Esophagus squamous epithelium (tissue), 5 donors: ENCODE measurements around the gene LITAF. TPM values are rescaled to one million over a fixed set of nuclear protein-coding genes. Genes with fewer than 3 reads are reported as not detected.

Experiments
- DNase-seq: peaks from one replicate; lab custom pipeline; 2025; lab: John Stamatoyannopoulos, UW
- H3K27ac ChIP-seq, 4 donors: fragments of 200-600 bp; sonication (generic); one replicate each; pipeline ENCODE4 v1.5.1; 2016 to 2019; ENCODE audit warnings: mild to moderate bottlenecking in 1 of 4
- H3K27me3 ChIP-seq, 4 donors: fragments of 200-600 bp; sonication (generic); 1 replicate in 3 of 4; 2 replicates in 1 of 4; pipeline versions ENCODE4 v1.5.1 to v1.6.0; 2017 to 2021; ENCODE audit warnings: antibody characterized with exemption in 1 of 4
- H3K36me3 ChIP-seq, 3 donors: fragments of 200-600 bp; sonication (generic); one replicate each; pipeline ENCODE4 v1.5.1; 2016 to 2019
- H3K4me1 ChIP-seq, 3 donors: fragments of 200-600 bp; sonication (generic); one replicate each; pipeline ENCODE4 v1.5.1; 2017 to 2019
- H3K4me3 ChIP-seq, 4 donors: fragments of 200-600 bp; sonication (generic); 1 replicate in 3 of 4; 2 replicates in 1 of 4; pipeline ENCODE4 v1.5.1; 2016 to 2019; ENCODE audit warnings: mild to moderate bottlenecking in 2 of 4, moderate library complexity in 1 of 4
- H3K9me3 ChIP-seq, 3 donors: fragments of 200-600 bp; sonication (generic); one replicate each; pipeline ENCODE4 v1.5.1; 2016 to 2019
- CTCF ChIP-seq, 6 experiments: fragments of 450-650 bp in 4 of 6; fragments of 200-600 bp in 2 of 6; sonication (generic) in 2 of 6; IDR thresholded peaks; one replicate each; pipeline ENCODE4 v1.5.1; 2016 to 2019; ENCODE audit warnings: antibody characterized with exemption in 6 of 6, mild to moderate bottlenecking in 4 of 6, moderate library complexity in 4 of 6
- POLR2A ChIP-seq, 4 donors: fragments of 450-650 bp; IDR thresholded peaks; one replicate each; pipeline ENCODE4 v1.6.1; 2017; ENCODE audit warnings: antibody characterized with exemption in 4 of 4, mild to moderate bottlenecking in 4 of 4, moderate library complexity in 3 of 4
- WGBS, 2 donors: methylation state at CpG; one replicate each; pipeline ENCODE4 v1.1.5; 2018; 5-methylcytosine and 5-hydroxymethylcytosine counted together
- intact Hi-C: fragments of 100-400 bp; cut with DNase I; formaldehyde crosslinking; loops from one replicate; pipeline ENCODE4 v1.15.0; 2022
- total RNA-seq, 4 donors: library from RNA; depleted of rRNA; stranded (reverse); fragments of >200 nt; gene quantifications; one replicate each; pipeline ENCODE4 v1.1.0, GENCODE V29; 2016
- donor health status: DM: yes; HTN: yes; CAD: no.

LITAF gene
- total RNA-seq, 4 donors from 2014 or later, result 13.7 to 44.4 (median 34.4) TPM

DNA sequence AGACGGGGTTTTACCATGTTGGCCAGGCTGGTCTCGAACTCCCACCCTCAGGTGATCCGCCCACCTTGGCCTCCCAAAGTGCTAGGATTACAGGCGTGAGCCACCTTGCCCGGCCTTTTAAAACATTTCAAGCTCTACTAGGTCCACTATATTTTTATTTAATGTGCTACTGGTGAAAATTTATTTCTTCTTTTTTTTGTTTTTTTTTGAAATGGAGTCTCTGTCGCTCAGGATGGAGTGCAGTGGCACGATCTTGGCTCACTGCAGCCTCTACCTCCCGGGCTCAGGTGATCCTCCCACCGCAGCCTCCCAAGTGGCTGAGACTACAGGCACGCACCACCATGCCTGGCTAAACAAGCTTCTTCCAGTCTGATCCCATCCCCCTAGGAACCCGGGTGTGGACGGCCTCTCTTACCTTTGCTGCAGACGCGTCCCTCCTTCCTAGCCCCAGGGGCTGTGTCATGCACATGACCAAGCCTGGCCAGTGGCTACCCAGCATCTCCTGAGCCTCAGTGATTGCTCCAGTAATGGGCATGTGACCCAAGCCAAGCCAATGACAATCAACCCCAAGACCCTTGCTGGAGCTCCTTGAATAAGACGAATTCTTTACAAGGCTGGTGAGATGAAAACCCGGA, 40.1 kb upstream of the LITAF start:
- WGBS, 2 donors, result 85 to 95% methylated on average over 9 to 16 of the region's 16 CpGs
- H3K4me3 ChIP-seq, result no peak overlapping the region
- H3K4me1 ChIP-seq, result peaks cover 12 to 52% (median 24%) of the 10 kb centered on the region in 3 donors
- H3K36me3 ChIP-seq, result no peaks in the 10 kb centered on the region
- no peaks in the 10 kb centered on the region for H3K9me3 ChIP-seq
- intact Hi-C loops, result no loop called here
- no peaks in the 10 kb centered on the region for H3K27me3 ChIP-seq
- TF ChIP-seq CTCF (IDR thresholded peaks at IDR 0.05) (no peak), POLR2A (IDR thresholded peaks at IDR 0.05) (no peak)
- H3K27ac ChIP-seq, result peak overlapping the region; percentile 63 to 90 (median 80)
- DNase-seq, result no peak

- peak overlapping the region in 1 of 4 donors; percentile 16 for H3K27ac ChIP-seq
- intact Hi-C loops, result no loop called here
- H3K4me3 ChIP-seq, result no peak overlapping the region
- DNase-seq, result no peak
- H3K36me3 ChIP-seq, result no peaks in the 10 kb centered on the region
- no peak for TF ChIP-seq POLR2A (IDR thresholded peaks at IDR 0.05)
- H3K27me3 ChIP-seq, result no peaks in the 10 kb centered on the region
- H3K4me1 ChIP-seq, result peaks cover 12 to 59% (median 30%) of the 10 kb centered on the region in 3 donors
- WGBS, 2 donors, result 90 to 100% methylated on average over 1 to 3 of the region's 4 CpGs
- no peaks in the 10 kb centered on the region for H3K9me3 ChIP-seq
Observed at GRCh38 chr16:11625769-11626168, 39.0 kb upstream of the LITAF start.

DNA sequence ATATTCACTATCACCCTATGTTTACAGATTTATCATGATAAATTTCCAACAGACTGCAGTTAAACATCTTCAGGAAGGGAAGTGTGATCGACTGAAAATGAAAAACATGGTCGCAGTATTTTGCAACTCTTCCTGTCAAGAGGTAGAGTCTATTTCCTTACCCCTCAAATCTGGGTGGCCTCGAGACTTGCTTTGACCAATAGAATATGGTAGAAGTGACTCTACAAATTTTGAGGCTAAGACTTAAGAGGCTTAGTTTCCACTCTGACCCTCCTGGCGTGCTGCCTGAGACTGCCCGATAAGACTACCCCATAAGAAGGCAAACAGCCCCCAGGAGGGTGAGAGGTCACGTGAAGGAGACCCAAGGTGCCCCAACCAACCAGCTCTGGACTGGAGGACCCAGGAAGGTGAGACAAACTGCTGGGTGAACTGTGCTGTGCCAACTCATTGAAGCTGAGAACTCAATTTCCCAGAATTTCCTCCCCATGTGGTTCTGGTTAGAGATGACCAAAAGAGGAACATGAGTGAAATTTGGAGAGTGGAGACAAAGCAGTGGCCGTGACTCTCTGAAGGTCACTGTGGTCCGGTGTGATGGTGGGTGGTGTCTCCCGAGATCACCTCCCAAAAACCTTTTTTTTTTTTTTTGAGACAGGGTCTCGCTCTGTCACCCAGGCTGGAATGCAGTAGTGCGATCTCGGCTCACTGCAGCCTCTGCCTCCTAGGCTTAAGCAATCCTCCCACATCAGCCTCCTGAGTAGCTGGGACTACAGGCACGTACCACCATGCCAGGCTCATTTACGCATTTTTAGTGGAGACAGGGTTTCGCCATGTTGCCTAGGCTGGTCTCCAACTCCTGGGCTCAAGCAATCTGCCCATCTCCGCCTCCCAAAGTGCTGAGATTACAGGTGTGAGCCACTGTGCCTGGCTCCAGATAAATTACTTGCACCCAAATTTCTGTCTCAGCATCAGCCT, 38.2 kb upstream of the LITAF start:
- H3K27me3 ChIP-seq, result no peaks in the 10 kb centered on the region
- no peaks in the 10 kb centered on the region for H3K36me3 ChIP-seq
- H3K4me1 ChIP-seq, result peaks cover 12 to 58% (median 30%) of the 10 kb centered on the region in 3 donors
- no peak overlapping the region for H3K4me3 ChIP-seq
- H3K27ac ChIP-seq, result peak overlapping the region in 2 of 4 donors; percentile 36 to 40
- 74 to 76% methylated on average over 14 to 15 of the region's 16 CpGs for WGBS, 2 donors
- intact Hi-C loops, result no loop called here
- DNase-seq, result no peak
- TF ChIP-seq POLR2A (IDR thresholded peaks at IDR 0.05) (no peak), CTCF (IDR thresholded peaks at IDR 0.05) (no peak)
- H3K9me3 ChIP-seq, result no peaks in the 10 kb centered on the region

GRCh38 chr16:11624205-11624604, 37.5 kb upstream of the LITAF start:
- TF ChIP-seq POLR2A (IDR thresholded peaks at IDR 0.05) (no peak), CTCF (IDR thresholded peaks at IDR 0.05) (no peak)
- Histone ChIP-seq H3K4me3 (no peak overlapping the region), H3K4me1 (peaks cover 12 to 58% (median 34%) of the 10 kb centered on the region in 3 donors), H3K27ac (peak overlapping the region in 1 of 4 donors; percentile 40), H3K36me3 (no peaks in the 10 kb centered on the region), H3K9me3 (no peaks in the 10 kb centered on the region), H3K27me3 (no peaks in the 10 kb centered on the region)
- DNase-seq, result no peak
- intact Hi-C loops, result no loop called here
- 94 to 95% methylated on average over 4 of the region's 4 CpGs for WGBS, 2 donors

GRCh38 chr16:11621920-11622651, 35.4 kb upstream of the LITAF start:
- no peak for DNase-seq
- H3K9me3 ChIP-seq, result no peaks in the 10 kb centered on the region
- peak overlapping the region in 3 of 4 donors; percentile 2 to 53 (median 19) for H3K4me3 ChIP-seq
- intact Hi-C loops, result no loop called here
- H3K4me1 ChIP-seq, result peaks cover 8 to 55% (median 30%) of the 10 kb centered on the region in 3 donors
- no peaks in the 10 kb centered on the region for H3K27me3 ChIP-seq
- peak overlapping the region; percentile 14 to 85 (median 70) for H3K27ac ChIP-seq
- TF ChIP-seq CTCF (IDR thresholded peaks at IDR 0.05) (no peak), POLR2A (IDR thresholded peaks at IDR 0.05) (no peak)
- no peaks in the 10 kb centered on the region for H3K36me3 ChIP-seq
- 30 to 32% methylated on average over 9 to 11 of the region's 19 CpGs for WGBS, 2 donors
